Type B pancreatic cell (in vitro differentiated cells): ENCODE data around the gene POLN. TPM values are rescaled to one million over a fixed set of nuclear protein-coding genes. Genes with fewer than 3 reads are reported as not detected.

Experiments used
- DNase-seq: peaks from one replicate; pipeline ENCODE4 v3.0.0; 2021; ENCODE audit warnings: mixed read lengths; ENCODE audit not compliant: unreplicated experiment; ENCODE audit errors: extremely low spot score
- H3K27ac Mint-ChIP-seq: 2 replicates; pipeline ENCODE4 v1.8.0; 2021; ENCODE audit warnings: mild to moderate bottlenecking, mixed read lengths
- H3K27me3 Mint-ChIP-seq: 2 replicates; pipeline ENCODE4 v1.8.0; 2021; ENCODE audit warnings: mixed read lengths
- H3K36me3 Mint-ChIP-seq: 2 replicates; pipeline ENCODE4 v1.8.0; 2021; ENCODE audit warnings: mixed read lengths
- H3K4me1 Mint-ChIP-seq: one replicate; pipeline ENCODE4 v1.8.0; 2021; ENCODE audit warnings: mixed read lengths; ENCODE audit not compliant: unreplicated experiment
- H3K4me3 Mint-ChIP-seq: 2 replicates; pipeline ENCODE4 v1.8.0; 2021; ENCODE audit warnings: mild to moderate bottlenecking, mixed read lengths
- H3K9me3 Mint-ChIP-seq: 2 replicates; pipeline ENCODE4 v1.8.0; 2021; ENCODE audit warnings: mixed read lengths
- CTCF ChIP-seq: fragments of 200-600 bp; sonication (generic); conservative IDR thresholded peaks from 2 replicates; pipeline ENCODE4 v1.5.0; 2021; ENCODE audit warnings: antibody characterized with exemption, mild to moderate bottlenecking
- total RNA-seq: library from RNA; stranded (reverse); gene quantifications from 2 replicates; pipeline ENCODE4 v1.2.1, GENCODE V29; 2021; ENCODE audit warnings: low replicate concordance

POLN gene
- total RNA-seq, 1 donor from 2014 or later: 4.1 TPM

- Mint-ChIP-seq H3K27me3 (peaks cover 3% of the 10 kb centered on the region), H3K4me3 (no peak overlapping the region), H3K4me1 (no peaks in the 10 kb centered on the region), H3K9me3 (no peaks in the 10 kb centered on the region), H3K36me3 (peaks cover 3% of the 10 kb centered on the region), H3K27ac (no peak overlapping the region)
- no peak for TF ChIP-seq CTCF
- DNase-seq: no peak
Measured at GRCh38 chr4:2155246-2155645, 86.7 kb downstream of the POLN start.

GRCh38 chr4:2154215-2154740 lies 87.6 kb downstream of the POLN start:
- H3K27me3 Mint-ChIP-seq: peaks cover 3% of the 10 kb centered on the region
- no peak for DNase-seq
- no peak overlapping the region for H3K4me3 Mint-ChIP-seq
- no peak for TF ChIP-seq CTCF
- no peaks in the 10 kb centered on the region for H3K9me3 Mint-ChIP-seq
- peaks cover 3% of the 10 kb centered on the region for H3K36me3 Mint-ChIP-seq
- H3K4me1 Mint-ChIP-seq: no peaks in the 10 kb centered on the region
- no peak overlapping the region for H3K27ac Mint-ChIP-seq

GRCh38 chr4:2151544-2151943 lies 90.4 kb downstream of the POLN start:
- H3K36me3 Mint-ChIP-seq: peaks cover 3% of the 10 kb centered on the region
- H3K9me3 Mint-ChIP-seq: no peaks in the 10 kb centered on the region
- H3K4me1 Mint-ChIP-seq: no peaks in the 10 kb centered on the region
- no peak for DNase-seq
- TF ChIP-seq CTCF: no peak
- H3K27me3 Mint-ChIP-seq: peaks cover 3% of the 10 kb centered on the region
- no peak overlapping the region for H3K27ac Mint-ChIP-seq
- H3K4me3 Mint-ChIP-seq: no peak overlapping the region

GRCh38 chr4:2150076-2150475 lies 91.8 kb downstream of the POLN start:
- H3K9me3 Mint-ChIP-seq: no peaks in the 10 kb centered on the region
- H3K27ac Mint-ChIP-seq: no peak overlapping the region
- H3K36me3 Mint-ChIP-seq: peaks cover 3% of the 10 kb centered on the region
- no peak for TF ChIP-seq CTCF
- H3K4me3 Mint-ChIP-seq: no peak overlapping the region
- DNase-seq: no peak
- H3K27me3 Mint-ChIP-seq: peaks cover 3% of the 10 kb centered on the region
- H3K4me1 Mint-ChIP-seq: no peaks in the 10 kb centered on the region

- peaks cover 3% of the 10 kb centered on the region for H3K9me3 Mint-ChIP-seq
- TF ChIP-seq CTCF: no peak
- no peaks in the 10 kb centered on the region for H3K27me3 Mint-ChIP-seq
- no peak for DNase-seq
- no peaks in the 10 kb centered on the region for H3K36me3 Mint-ChIP-seq
- peaks cover 8% of the 10 kb centered on the region for H3K4me1 Mint-ChIP-seq
- H3K4me3 Mint-ChIP-seq: no peak overlapping the region
- H3K27ac Mint-ChIP-seq: no peak overlapping the region
Measured at GRCh38 chr4:2142630-2143427, 99.1 kb downstream of the POLN start.
